GM18520 (cell line): ENCODE data around the gene NCKAP5L.

ENCODE experiments used
- ATAC-seq: cut with Tn5 transposase; IDR thresholded peaks from one replicate; pipeline ENCODE4 v1.9.1; 2021; ENCODE audit not compliant: unreplicated experiment

The NCKAP5L gene

GRCh38 chr12:49824895-49825294 is 3.3 kb downstream of the NCKAP5L start:
- no peak for ATAC-seq

GRCh38 chr12:49824416-49824815 is 3.8 kb downstream of the NCKAP5L start:
- no peak for ATAC-seq

- no peak for ATAC-seq
These were observed 4.3 kb downstream of the NCKAP5L start for GRCh38 chr12:49823951-49824350.

- ATAC-seq, result no peak
These were observed 4.9 kb downstream of the NCKAP5L start for GRCh38 chr12:49823350-49823749.

- no peak for ATAC-seq
These were observed 6.6 kb downstream of the NCKAP5L start for GRCh38 chr12:49821373-49822287.

GRCh38 chr12:49819786-49820185 is 8.4 kb downstream of the NCKAP5L start:
- ATAC-seq, result no peak

GRCh38 chr12:49818241-49818895 is 9.8 kb downstream of the NCKAP5L start:
- ATAC-seq, result no peak

- ATAC-seq, result no peak
These were observed 15.1 kb downstream of the NCKAP5L start for GRCh38 chr12:49813131-49813530.

- ATAC-seq, result no peak
These were observed 16.2 kb downstream of the NCKAP5L start for GRCh38 chr12:49811961-49812401.

- no peak for ATAC-seq
These were observed 17.1 kb downstream of the NCKAP5L start for GRCh38 chr12:49811136-49811535.

- ATAC-seq, result no peak
These were observed 18.3 kb downstream of the NCKAP5L start for GRCh38 chr12:49809906-49810389.

GRCh38 chr12:49809381-49809905 is 18.8 kb downstream of the NCKAP5L start:
- ATAC-seq, result no peak

GRCh38 chr12:49808686-49809380 is 19.4 kb downstream of the NCKAP5L start:
- ATAC-seq, result no peak

- no peak for ATAC-seq
These were observed 20.1 kb downstream of the NCKAP5L start for GRCh38 chr12:49807991-49808580.

- no peak for ATAC-seq
These were observed 21.3 kb downstream of the NCKAP5L start for GRCh38 chr12:49806877-49807276.

GRCh38 chr12:49806321-49806813 is 21.8 kb downstream of the NCKAP5L start:
- no peak for ATAC-seq

- ATAC-seq, result no peak
These were observed 22.8 kb downstream of the NCKAP5L start for GRCh38 chr12:49805409-49805808.

GRCh38 chr12:49804821-49805220 is 23.4 kb downstream of the NCKAP5L start:
- no peak for ATAC-seq

GRCh38 chr12:49803693-49804450 is 24.3 kb downstream of the NCKAP5L start:
- ATAC-seq, result no peak
